Effector memory CD8-positive, alpha-beta T cell (primary cell): ENCODE measurements around the gene ARL4A.
A peak's percentile ranks its signal among the peaks of the same experiment; 100 is the strongest.
"Not testable (repeated sequence)": the region's sequence is repeated elsewhere in the genome, so short reads cannot be mapped to it uniquely, and the experiment has no call there.

Source experiments
- ATAC-seq: fragments of 150-1000 bp; cut with Tn5 transposase; replicated peaks from 2 replicates; pipeline ENCODE4 v1.10.0; 2021; ENCODE audit warnings: mild to moderate bottlenecking, moderate library complexity
- DNase-seq, 3 experiments: peaks; one replicate each; pipeline ENCODE4 v3.0.0; 2021
- H3K27ac Mint-ChIP-seq, 2 donors: one replicate each; pipeline ENCODE4 v1.8.0; 2022; ENCODE audit warnings: mild to moderate bottlenecking in 2 of 2, mixed read lengths in 2 of 2, moderate library complexity in 2 of 2
- H3K27me3 Mint-ChIP-seq, 2 donors: one replicate each; pipeline ENCODE4 v1.8.0; 2022; ENCODE audit warnings: mixed read lengths in 2 of 2
- H3K36me3 Mint-ChIP-seq: one replicate; pipeline ENCODE4 v1.8.0; 2022; ENCODE audit warnings: mild to moderate bottlenecking, moderate library complexity, mixed read lengths; ENCODE audit not compliant: insufficient read depth
- H3K4me1 Mint-ChIP-seq, 2 donors: one replicate each; pipeline ENCODE4 v1.8.0; 2022; ENCODE audit warnings: low read depth in 2 of 2, mixed read lengths in 2 of 2
- H3K4me3 Mint-ChIP-seq, 2 donors: one replicate each; pipeline ENCODE4 v1.8.0; 2022; ENCODE audit warnings: mild to moderate bottlenecking in 2 of 2, mixed read lengths in 2 of 2, moderate library complexity in 2 of 2
- H3K9me3 Mint-ChIP-seq, 2 donors: one replicate each; pipeline ENCODE4 v1.8.0; 2022; ENCODE audit warnings: mixed read lengths in 2 of 2
- total RNA-seq, 9 experiments: gene quantifications; one replicate each; lab custom pipeline; 2026; lab: John Stamatoyannopoulos, UW

The ARL4A gene, protein sequence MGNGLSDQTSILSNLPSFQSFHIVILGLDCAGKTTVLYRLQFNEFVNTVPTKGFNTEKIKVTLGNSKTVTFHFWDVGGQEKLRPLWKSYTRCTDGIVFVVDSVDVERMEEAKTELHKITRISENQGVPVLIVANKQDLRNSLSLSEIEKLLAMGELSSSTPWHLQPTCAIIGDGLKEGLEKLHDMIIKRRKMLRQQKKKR
- 17.2 to 113 (median 21.5) reads per million in 9 experiments for total RNA-seq

DNA sequence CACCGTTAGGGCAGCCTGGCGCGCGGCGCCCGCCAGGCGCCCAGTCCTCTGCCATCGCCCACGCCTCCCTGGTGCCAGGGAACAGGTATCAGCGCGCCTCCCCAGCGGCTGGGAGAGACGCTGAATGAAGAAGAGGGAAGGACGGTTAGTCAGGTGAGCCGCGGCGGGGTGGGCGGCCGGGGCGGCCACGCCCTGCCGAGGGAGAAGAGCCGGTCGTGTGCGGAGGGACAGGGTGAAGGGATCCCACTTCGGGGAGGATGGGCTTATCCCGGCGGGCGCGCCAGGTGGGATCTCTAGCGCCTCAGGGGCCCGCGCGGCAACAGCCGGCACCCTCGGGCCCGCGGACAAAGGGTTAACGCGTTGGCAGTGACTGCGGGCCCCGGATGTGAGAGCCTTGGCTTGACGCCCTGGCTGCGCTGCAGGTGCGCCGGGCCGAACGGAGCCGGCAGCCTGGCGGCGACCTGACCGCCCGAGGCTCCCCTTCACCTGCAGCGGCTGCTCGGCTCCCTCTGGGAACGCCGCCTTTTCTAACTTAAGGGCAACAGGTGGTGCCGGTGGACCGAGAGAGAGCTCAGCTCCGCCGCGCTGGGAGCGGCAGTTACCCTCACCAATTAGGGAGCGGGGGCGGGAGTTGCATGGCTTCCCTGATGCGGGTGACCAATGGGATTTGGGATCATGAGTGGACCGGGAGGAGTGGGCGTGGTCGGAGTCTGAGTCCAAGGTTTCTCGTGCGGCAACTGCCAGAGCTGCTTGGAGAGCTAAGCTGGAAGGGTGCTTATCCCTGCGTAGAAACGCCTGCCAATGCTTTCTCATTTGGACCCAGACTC is at the start of gene ARL4A:
Gene ARL4A (plus strand): TSS at position 743 of the 827 bp plus-strand sequence. CDS start 622 bp downstream, outside the sequence.
- Mint-ChIP-seq H3K27ac (peak within 1 kb of the TSS; percentile 98 to 99), H3K4me3 (peak within 1 kb of the TSS; percentile 95 to 98), H3K27me3 (no peaks in the 10 kb centered on the region), H3K4me1 (peaks cover 17 to 22% of the 10 kb centered on the region in 2 donors), H3K9me3 (no peaks in the 10 kb centered on the region), H3K36me3 (peaks cover 16% of the 10 kb centered on the region)
- DNase-seq (peak; percentile 77 to 78 (median 78)), ATAC-seq (peak; percentile 41)

DNA sequence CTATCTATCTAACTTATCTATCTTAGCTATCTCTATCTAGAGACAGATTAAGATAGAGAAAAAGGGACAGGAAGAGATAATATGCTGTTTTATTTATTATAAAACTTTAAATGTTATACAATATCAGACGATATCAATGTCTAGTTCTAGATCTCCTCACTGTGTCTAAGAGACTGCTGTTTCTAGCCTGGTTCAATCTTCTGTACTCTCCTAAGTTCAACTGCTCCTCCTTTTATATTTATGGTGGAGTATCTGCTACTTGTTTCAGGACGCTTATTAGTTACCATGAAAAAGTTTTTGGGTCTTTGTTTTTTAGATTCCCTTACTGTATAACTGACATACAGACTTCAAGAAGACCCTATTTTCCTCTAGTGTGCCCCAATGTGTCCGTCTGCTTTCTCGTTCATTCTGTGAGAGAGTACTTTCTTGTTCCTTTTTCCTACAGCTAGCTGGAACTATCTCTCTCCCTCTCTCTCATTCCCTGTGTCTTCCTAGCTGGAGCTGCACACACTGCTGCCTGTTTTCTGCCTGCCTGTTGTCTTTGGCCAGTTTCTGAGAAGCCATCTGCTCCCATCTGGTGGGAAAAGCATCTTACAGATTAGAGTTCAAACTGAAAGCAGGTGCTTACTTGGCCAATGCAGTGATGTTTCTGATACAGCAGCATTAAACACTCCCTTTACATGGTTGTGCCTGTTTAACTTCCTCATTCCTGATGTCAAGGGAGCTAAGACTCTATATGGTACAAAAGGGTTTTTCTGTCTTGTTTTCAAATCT is 49.4 kb upstream of the ARL4A start:
- Mint-ChIP-seq H3K9me3 (no peaks in the 10 kb centered on the region), H3K27ac (peak overlapping the region; percentile 52 to 89)
- ATAC-seq = peak; percentile 52

DNA sequence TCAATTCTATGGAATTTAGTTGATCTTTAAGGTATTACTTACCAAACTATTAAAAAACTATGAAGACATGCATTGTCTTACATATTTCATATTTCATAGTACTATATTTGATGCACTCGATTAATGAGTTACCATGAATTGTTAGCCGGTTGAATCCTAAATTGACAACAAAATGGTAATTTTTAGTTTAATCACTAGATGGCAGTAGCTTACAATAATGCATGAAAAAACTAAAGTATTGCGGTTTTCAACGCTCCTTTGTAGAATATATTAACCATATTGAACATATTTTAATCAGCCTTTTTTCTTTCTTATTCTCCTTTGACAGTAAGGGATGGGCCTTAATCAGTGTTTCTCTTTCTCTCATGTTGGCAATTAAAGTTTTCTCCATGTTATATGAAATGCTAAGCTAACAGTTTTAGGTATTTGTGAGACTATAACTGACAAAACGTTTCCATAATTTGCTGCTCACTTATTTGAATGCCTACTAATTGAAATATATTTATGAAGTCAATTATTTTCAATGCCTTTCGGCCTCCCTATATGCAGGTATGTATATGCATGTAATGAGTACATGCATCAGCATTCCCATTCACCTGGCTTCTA is 48.5 kb upstream of the ARL4A start:
- peak; percentile 70 for ATAC-seq
- no peak overlapping the region for H3K4me3 Mint-ChIP-seq
- no peak for DNase-seq
- peaks cover 5% of the 10 kb centered on the region for H3K36me3 Mint-ChIP-seq
- H3K27me3 Mint-ChIP-seq = no peaks in the 10 kb centered on the region
- no peaks in the 10 kb centered on the region for H3K9me3 Mint-ChIP-seq
- H3K27ac Mint-ChIP-seq = no peak overlapping the region
- H3K4me1 Mint-ChIP-seq = peaks cover 10 to 18% of the 10 kb centered on the region in 2 donors

More for the DNA sequence above, 49.4 kb upstream of the ARL4A start:
- Mint-ChIP-seq H3K36me3 (peaks cover 5% of the 10 kb centered on the region), H3K4me1 (peaks cover 10 to 23% of the 10 kb centered on the region in 2 donors), H3K27me3 (no peaks in the 10 kb centered on the region), H3K4me3 (peak overlapping the region; percentile 61)
- no peak for DNase-seq

DNA sequence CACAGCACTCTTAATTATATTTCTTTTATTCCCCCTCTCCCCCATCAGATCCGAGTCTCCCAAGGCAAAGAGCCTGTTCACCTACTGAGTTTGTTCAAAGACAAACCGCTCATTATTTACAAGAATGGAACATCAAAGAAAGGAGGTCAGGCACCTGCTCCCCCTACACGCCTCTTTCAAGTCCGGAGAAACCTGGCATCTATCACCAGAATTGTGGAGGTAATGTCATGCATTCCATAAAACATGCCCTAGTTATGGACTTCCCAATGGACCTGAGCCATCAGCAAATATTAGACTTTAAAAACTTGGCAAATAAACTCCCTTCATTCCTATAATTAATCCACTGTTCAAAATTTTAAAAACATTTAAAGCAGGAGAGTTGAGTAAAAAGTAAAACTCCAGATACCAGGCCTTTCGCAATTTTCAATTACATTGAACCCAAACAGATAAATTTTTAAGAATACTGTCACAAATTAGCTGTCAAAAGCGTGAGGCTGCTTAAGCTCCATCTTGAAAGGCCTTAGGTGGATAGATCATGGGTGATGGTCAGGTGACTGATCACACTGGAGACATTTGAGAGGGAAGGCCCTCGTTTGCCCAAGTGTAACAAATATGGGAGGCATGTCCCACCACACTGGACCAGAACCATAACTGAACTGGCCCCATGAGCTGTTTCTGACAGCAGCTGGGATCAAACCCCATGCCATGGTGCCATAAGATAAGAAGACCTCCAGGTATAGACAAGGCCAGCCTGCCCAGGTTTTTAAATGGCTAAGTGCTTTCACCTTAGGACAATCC is 46.9 kb upstream of the ARL4A start:
- Mint-ChIP-seq H3K27me3 (no peaks in the 10 kb centered on the region), H3K9me3 (no peaks in the 10 kb centered on the region), H3K27ac (no peak overlapping the region), H3K36me3 (peaks cover 5% of the 10 kb centered on the region), H3K4me1 (peaks cover 10 to 18% of the 10 kb centered on the region in 2 donors), H3K4me3 (no peak overlapping the region)
- DNase-seq (no peak), ATAC-seq (no peak)

DNA sequence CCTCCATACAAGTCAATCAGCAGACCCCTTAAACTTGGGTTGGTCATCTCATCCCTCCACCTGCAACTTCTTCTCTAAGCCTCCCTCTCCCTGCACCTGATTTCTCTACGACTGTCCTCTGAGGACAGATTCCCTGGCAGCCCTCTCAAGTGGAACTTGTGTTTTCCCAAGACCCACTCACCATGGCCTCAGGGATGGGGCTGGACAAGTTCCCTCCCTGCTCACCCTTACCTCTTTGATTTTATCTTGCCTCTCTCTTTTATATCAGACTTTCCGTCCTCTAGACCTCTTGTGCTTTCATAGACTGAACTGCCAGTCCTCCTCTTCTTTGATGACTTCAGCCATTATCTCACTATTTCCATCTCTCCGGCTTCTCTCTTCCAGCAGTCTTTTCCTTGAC is 46.2 kb upstream of the ARL4A start:
- no peak overlapping the region for H3K27ac Mint-ChIP-seq
- no peak overlapping the region for H3K4me3 Mint-ChIP-seq
- H3K9me3 Mint-ChIP-seq = no peaks in the 10 kb centered on the region
- H3K27me3 Mint-ChIP-seq = no peaks in the 10 kb centered on the region
- ATAC-seq (no peak), DNase-seq (no peak)
- peaks cover 5% of the 10 kb centered on the region for H3K36me3 Mint-ChIP-seq
- peaks cover 9 to 14% of the 10 kb centered on the region in 2 donors for H3K4me1 Mint-ChIP-seq

DNA sequence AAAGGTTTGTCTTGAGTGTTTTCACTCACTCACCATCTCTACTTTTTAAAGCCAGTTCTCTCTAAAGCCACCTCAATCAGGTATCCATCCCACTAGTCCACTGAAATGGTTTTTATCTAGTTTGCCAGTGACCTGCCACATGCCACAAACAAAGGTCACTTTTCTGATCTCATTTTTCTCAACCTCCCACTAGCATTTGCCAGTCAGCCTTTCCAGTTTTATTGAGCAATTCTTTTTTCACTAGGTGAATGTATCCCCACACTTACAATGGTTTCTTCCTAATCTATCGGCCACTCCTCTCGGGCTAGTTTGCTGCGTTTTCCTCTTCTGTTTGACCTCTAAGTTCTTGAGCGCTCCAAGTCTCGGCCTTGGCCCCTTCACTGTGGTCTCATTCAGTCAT is 44.9 kb upstream of the ARL4A start:
- no peak for ATAC-seq
- no peaks in the 10 kb centered on the region for H3K9me3 Mint-ChIP-seq

DNA sequence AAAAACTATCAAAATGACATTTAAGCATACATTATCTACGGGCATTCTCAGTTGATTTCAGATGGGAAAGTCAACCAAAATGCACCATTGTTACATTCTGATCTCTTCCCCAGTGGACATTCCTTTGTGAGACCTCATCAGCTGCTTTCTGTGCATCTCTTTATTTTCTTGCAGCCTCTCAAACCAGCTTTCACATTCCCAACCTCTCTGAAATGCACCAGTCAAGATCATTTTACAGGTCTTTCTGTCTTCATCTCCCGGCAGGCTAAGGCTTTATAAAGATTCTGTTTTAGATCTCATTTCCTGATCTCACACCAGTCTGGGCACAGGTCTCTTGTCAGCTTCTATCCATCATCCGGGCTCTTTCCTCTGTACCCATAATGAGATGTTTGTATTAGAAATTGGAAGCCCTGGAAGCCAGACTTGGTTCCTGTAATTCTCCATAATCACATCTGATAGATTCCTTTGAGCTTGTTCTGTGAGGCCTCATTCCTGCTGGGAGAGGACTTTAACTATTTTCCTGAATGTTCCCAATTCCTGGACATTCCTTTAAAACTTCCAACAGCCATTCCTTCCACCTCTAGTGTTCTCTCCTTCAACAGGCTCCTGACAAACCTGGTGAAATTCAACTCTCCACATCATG is 44.3 kb upstream of the ARL4A start:
- Mint-ChIP-seq H3K36me3 (peaks cover 1% of the 10 kb centered on the region), H3K4me3 (no peak overlapping the region), H3K27me3 (no peaks in the 10 kb centered on the region), H3K27ac (no peak overlapping the region), H3K9me3 (no peaks in the 10 kb centered on the region), H3K4me1 (peaks cover 3 to 5% of the 10 kb centered on the region in 2 donors)
- DNase-seq (no peak), ATAC-seq (no peak)

More for the DNA sequence above, 44.9 kb upstream of the ARL4A start:
- Mint-ChIP-seq H3K4me1 (peaks cover 6 to 9% of the 10 kb centered on the region in 2 donors), H3K27me3 (no peaks in the 10 kb centered on the region), H3K36me3 (peaks cover 3% of the 10 kb centered on the region), H3K4me3 (no peak overlapping the region), H3K27ac (no peak overlapping the region)
- DNase-seq = no peak

DNA sequence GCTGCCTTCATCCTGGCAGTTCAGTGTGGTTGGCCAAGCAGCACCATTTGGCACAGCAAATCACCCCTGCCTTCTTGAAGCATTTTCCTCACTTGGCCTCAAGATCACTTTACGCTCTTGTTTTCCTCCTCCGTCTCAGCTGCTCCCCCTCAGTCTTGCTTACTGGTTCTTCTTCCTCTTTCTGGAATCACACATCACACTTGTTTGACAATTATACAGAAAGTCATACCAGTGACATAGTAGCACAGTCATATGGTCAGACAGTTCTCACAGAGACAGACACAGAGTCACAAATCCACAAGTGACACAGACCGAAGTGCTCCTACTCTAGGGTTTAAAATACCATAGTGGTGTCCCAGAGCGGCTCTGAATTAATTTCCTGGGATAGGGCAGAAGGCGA is 43.8 kb upstream of the ARL4A start:
- H3K9me3 Mint-ChIP-seq = no peaks in the 10 kb centered on the region
- peak; percentile 14 for ATAC-seq
- no peak overlapping the region for H3K27ac Mint-ChIP-seq
- no peaks in the 10 kb centered on the region for H3K27me3 Mint-ChIP-seq
- DNase-seq = no peak
- no peaks in the 10 kb centered on the region for H3K36me3 Mint-ChIP-seq
- H3K4me1 Mint-ChIP-seq = peaks cover 1 to 3% of the 10 kb centered on the region in 2 donors
- no peak overlapping the region for H3K4me3 Mint-ChIP-seq

DNA sequence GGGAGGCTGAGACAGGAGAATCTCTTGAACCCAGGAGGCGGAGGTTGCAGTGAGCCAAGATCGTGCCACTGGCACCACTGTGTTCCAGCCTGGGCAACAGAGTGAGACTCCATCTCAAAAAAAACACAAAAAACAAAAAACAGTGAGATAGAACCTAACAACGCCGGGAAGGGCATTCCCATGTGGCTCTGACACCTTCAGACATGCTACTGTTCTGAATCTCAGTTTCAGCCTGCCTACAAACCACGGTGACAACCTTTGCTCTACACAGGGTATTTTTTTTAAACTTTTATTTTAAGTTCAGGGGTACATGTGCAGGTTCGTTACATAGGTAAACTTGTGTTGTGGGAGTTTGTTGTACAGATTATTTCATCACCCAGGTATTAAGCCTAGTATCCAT is 42.2 kb upstream of the ARL4A start:
- not testable (repeated sequence) for DNase-seq, H3K27me3 Mint-ChIP-seq, H3K36me3 Mint-ChIP-seq, ATAC-seq, H3K4me3 Mint-ChIP-seq, H3K4me1 Mint-ChIP-seq, H3K9me3 Mint-ChIP-seq, H3K27ac Mint-ChIP-seq

DNA sequence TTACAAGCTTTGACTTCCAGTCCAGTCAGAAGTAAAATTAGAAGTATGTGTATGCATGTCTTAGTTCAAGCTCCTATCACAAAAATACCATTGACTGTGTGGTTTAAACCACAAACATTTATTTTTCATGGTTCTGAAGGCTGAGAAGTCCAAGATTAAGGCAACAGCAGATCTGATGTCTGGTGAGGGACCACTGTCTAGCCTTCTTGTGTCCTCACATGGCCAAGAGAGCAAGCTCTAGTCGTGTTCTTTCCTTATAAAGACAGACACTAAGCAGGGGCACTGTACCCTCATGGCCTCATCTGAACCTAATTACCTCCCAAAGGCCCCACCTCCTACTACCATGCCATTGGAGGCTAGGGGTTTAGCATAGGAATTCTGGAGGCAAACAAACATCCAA is 41.3 kb upstream of the ARL4A start:
- ATAC-seq (no peak), DNase-seq (no peak)
- Mint-ChIP-seq H3K27ac (no peak overlapping the region), H3K36me3 (no peaks in the 10 kb centered on the region), H3K27me3 (no peaks in the 10 kb centered on the region), H3K9me3 (no peaks in the 10 kb centered on the region), H3K4me1 (peaks cover 0 to 3% of the 10 kb centered on the region in 2 donors), H3K4me3 (no peak overlapping the region)

DNA sequence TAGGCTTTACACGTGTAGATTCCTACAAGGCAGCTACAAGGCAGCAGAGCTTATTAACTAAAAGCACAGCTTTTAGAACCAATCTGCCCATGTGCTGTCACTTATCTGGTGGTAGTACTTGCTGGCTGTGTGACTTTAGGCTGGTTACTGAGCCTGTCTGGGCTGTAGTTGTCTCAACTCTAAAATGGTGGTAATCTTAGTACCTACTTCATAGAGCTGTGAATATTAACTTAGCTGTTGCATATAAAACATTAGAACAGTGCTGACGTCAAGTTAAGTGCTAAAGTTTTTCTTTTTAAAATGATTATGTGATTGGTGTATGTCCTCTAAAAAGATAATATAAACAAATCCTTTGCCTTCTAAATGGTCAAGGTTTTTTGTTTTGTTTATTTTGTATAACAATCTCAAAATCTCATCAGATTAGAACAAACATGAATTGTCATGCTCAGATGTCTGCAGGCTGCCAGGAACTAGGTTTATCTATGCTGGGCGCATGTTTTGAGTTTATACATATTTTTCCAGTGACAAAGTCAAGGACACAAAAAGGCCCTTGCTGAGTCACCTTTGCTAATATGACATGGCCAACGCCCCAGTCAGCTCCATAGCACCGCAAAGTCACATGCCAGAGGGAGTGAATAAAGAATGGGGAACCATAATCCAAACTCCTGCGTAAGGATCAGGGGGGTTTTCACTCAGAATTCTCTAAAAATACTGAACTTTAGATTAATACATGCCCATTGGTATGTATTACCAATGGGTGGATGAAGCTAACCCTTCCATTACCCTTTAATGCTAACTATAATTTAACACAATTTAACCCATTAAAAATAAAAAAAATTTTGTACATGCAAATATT is 39.8 kb upstream of the ARL4A start:
- ATAC-seq = no peak
- no peak for DNase-seq
- peaks cover under 1% of the 10 kb centered on the region for H3K36me3 Mint-ChIP-seq

More for the DNA sequence above, 39.8 kb upstream of the ARL4A start:
- H3K9me3 Mint-ChIP-seq = no peaks in the 10 kb centered on the region
- peaks cover 0 to 3% of the 10 kb centered on the region in 2 donors for H3K4me1 Mint-ChIP-seq
- no peak overlapping the region for H3K27ac Mint-ChIP-seq
- no peaks in the 10 kb centered on the region for H3K27me3 Mint-ChIP-seq
- no peak overlapping the region for H3K4me3 Mint-ChIP-seq
